PC-9 (cell line): ENCODE results near the gene RINL. TPM values are rescaled to one million over a fixed set of nuclear protein-coding genes. Genes with fewer than 3 reads are reported as not detected.
A peak's percentile ranks its signal among the peaks of the same experiment; 100 is the strongest.

Experiments
- BruUV-seq: library from RNA; stranded (reverse); fragments of 400-500 nt; replicated peaks from 2 replicates; lab custom pipeline; 2021; lab: Mats Ljungman, UMichigan
- CTCF ChIA-PET: fragments of 300-600 bp; sonication (Branson Sonifier 250); formaldehyde crosslinking; loops from one replicate; lab custom pipeline; 2022; ENCODE audit warnings: antibody characterized with exemption; lab: Charles Lee
- POLR2A ChIA-PET: fragments of 300-600 bp; sonication (Branson Sonifier 250); formaldehyde crosslinking; loops from one replicate; lab custom pipeline; 2022; ENCODE audit warnings: antibody characterized with exemption; ENCODE audit not compliant: unreplicated experiment; lab: Charles Lee
- DNase-seq, 2 experiments: peaks; one replicate each; pipeline versions ENCODE4 v3.0.0 to v3.0.0-alpha.2; 2015 to 2022; ENCODE audit warnings: mixed read lengths in 1 of 2
- H2AFZ ChIP-seq: fragments of 200-600 bp; sonication (generic); 2 replicates; pipeline ENCODE4 v1.8.1; 2017; ENCODE audit warnings: antibody characterized with exemption
- H3F3A ChIP-seq: fragments of 200-600 bp; sonication (generic); 2 replicates; pipeline ENCODE4 v1.8.1; 2017; ENCODE audit warnings: antibody characterized with exemption, mild to moderate bottlenecking, low read depth; ENCODE audit not compliant: insufficient read depth
- H3K27ac ChIP-seq: fragments of 200-600 bp; sonication (generic); 2 replicates; pipeline ENCODE4 v1.6.1; 2016; ENCODE audit warnings: mixed run types
- H3K27me3 ChIP-seq: fragments of 200-600 bp; sonication (generic); 2 replicates; pipeline ENCODE4 v1.6.1; 2016; ENCODE audit warnings: low read depth, mixed run types; ENCODE audit not compliant: insufficient read depth
- H3K36me3 ChIP-seq: fragments of 200-600 bp; sonication (generic); 2 replicates; pipeline ENCODE4 v1.6.1; 2016; ENCODE audit warnings: low read depth, mixed run types
- H3K4me1 ChIP-seq: fragments of 200-600 bp; sonication (generic); replicated peaks from 2 replicates; pipeline ENCODE4 v1.6.1; 2016; ENCODE audit warnings: mixed run types; ENCODE audit not compliant: insufficient read depth
- H3K4me2 ChIP-seq: fragments of 200-600 bp; sonication (generic); 2 replicates; pipeline ENCODE4 v1.6.1; 2017; ENCODE audit warnings: mixed run types
- H3K4me3 ChIP-seq: fragments of 200-600 bp; sonication (generic); 2 replicates; pipeline ENCODE4 v1.6.1; 2016; ENCODE audit warnings: mixed run types
- H3K79me2 ChIP-seq: fragments of 200-600 bp; sonication (generic); 2 replicates; pipeline ENCODE4 v1.6.1; 2017; ENCODE audit warnings: low read depth, mixed run types
- H3K9me2 ChIP-seq: fragments of 200-600 bp; sonication (generic); 2 replicates; pipeline ENCODE4 v1.8.1; 2017; ENCODE audit warnings: mild to moderate bottlenecking; ENCODE audit not compliant: insufficient read depth
- H3K9me3 ChIP-seq: fragments of 200-600 bp; sonication (generic); 2 replicates; pipeline ENCODE4 v1.8.1; 2016; ENCODE audit warnings: low read depth; ENCODE audit not compliant: insufficient read depth
- H4K20me1 ChIP-seq: fragments of 200-600 bp; sonication (generic); 2 replicates; pipeline ENCODE4 v1.8.1; 2017; ENCODE audit not compliant: insufficient read depth
- CTCF ChIP-seq: fragments of 200-600 bp; sonication (generic); conservative IDR thresholded peaks from 2 replicates; pipeline ENCODE4 v1.6.1; 2017; ENCODE audit warnings: mixed run types, antibody characterized with exemption, mild to moderate bottlenecking, moderate library complexity
- EZH2 ChIP-seq: fragments of 200-600 bp; sonication (generic); IDR thresholded peaks from 2 replicates; pipeline ENCODE4 v1.8.0; 2017; ENCODE audit warnings: antibody characterized with exemption, low read depth
- intact Hi-C: fragments of 100-400 bp; cut with micrococcal nuclease; formaldehyde crosslinking; loops from one replicate; pipeline ENCODE4 v1.10.0; 2022; ENCODE audit not compliant: unreplicated experiment
- total RNA-seq: library from RNA; stranded (reverse); gene quantifications from 2 replicates; pipeline ENCODE4 v1.2.3, GENCODE V29; 2021

RINL gene
- total RNA-seq, 1 experiment from 2014 or later = 10.3 TPM

DNA sequence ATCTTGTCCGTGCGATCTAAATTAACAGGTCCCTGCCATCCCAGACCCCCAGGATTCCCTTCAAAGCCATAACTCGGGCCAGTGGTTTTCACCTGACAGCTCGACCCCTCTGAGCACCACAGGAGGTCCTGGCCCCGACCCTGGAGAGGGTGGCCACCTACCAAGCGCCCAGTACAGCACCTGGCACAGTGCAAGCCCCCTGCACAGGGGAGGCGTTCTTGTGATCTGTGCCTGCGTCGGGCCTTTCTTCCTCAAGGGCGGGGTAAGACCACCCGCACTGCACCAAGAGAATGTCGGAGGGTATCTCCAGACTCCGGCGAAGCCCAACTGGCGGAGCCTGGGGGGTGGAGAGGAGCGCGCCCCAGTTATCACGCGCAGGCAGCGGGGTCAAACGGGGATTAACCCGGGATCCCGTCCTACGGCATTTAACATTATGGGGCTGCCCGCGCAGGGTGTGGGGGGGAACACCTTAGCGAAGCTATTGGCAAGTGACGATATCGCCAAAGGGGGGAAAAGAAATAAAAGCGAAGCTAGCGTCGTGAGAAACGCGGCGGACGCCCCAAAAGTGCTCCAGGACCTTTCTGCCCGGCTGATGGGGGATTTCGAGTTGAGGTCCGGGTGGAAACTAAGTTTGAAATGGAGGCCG is 27.0 kb downstream of the RINL start:
- H3K4me2 ChIP-seq = peak overlapping the region; percentile 99
- TF ChIP-seq EZH2 (no peak), CTCF (no peak)
- peaks cover 42% of the 10 kb centered on the region for H3K79me2 ChIP-seq
- H4K20me1 ChIP-seq = peaks cover 28% of the 10 kb centered on the region
- no peak for DNase-seq
- TSS peak; percentile 6 for BruUV-seq
- peaks cover 45% of the 10 kb centered on the region for H3F3A ChIP-seq
- POLR2A ChIA-PET = interaction anchor here (0.5 to 0.7 kb wide), 6 partner anchors 12 to 316 kb away, joined by 3 to 17 read pairs (median 4); no protein-coding TSS in a partner anchor
- intact Hi-C loops = loop anchor here (1.0 to 5.0 kb wide), 7 partner anchors 14 to 214 kb away; partner anchors contain the start of genes ECH1, MRPS12, NFKBIB and SARS2
- H3K36me3 ChIP-seq = peaks cover 11% of the 10 kb centered on the region
- CTCF ChIA-PET = interaction anchor here (1.0 kb wide), 1 partner anchor 80 kb away, joined by 3 read pairs; the partner anchor contains the start of genes MRPS12 and SARS2
- no peaks in the 10 kb centered on the region for H3K9me2 ChIP-seq
- peaks cover 35% of the 10 kb centered on the region for H3K4me1 ChIP-seq
- peak overlapping the region; percentile 84 for H3K27ac ChIP-seq
- H3K9me3 ChIP-seq = no peaks in the 10 kb centered on the region
- H3K27me3 ChIP-seq = no peaks in the 10 kb centered on the region
- H2AFZ ChIP-seq = peak overlapping the region; percentile 86
- peak overlapping the region; percentile 76 for H3K4me3 ChIP-seq

DNA sequence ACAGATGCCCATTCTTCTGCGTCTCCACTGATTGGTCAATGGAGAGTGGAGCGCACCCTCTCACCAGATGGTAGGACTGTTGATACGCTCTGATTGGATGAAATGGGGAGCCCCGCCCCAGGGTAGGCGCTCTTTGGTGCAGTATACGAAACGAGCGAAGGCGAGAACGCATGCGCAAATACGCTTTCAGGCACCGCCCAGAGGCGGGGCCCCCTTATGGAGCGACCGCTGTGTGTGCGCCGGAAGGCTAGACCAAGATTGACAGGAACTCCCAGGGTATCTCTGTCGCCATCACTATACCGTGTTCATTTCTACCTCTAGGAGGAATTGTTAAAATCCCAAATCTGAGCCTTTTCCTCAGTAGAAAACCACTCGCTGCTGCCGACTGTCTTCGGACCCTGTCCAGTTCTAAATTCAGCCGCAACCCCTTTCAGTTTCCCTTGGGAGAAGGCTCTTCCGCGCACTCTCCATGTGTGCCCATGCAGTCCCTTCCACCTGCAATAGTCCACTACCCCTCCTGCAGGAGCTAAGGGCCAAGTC is 27.6 kb downstream of the RINL start:
- Histone ChIP-seq H3K9me2 (no peaks in the 10 kb centered on the region), H3K4me1 (peaks cover 35% of the 10 kb centered on the region), H3K27me3 (no peaks in the 10 kb centered on the region), H3K79me2 (peaks cover 48% of the 10 kb centered on the region), H4K20me1 (peaks cover 34% of the 10 kb centered on the region), H3K36me3 (peaks cover 17% of the 10 kb centered on the region), H3K4me3 (peak overlapping the region; percentile 76), H3K4me2 (peak overlapping the region; percentile 99), H3K27ac (peak overlapping the region; percentile 84), H2AFZ (0 out of 2 replicates have a peak overlapping the region, but pooled peaks have one; percentile 66), H3F3A (peaks cover 51% of the 10 kb centered on the region), H3K9me3 (no peaks in the 10 kb centered on the region)
- TF ChIP-seq CTCF = no peak
- no peak for TF ChIP-seq EZH2
- ChIA-PET CTCF (interaction anchor here (1.0 kb wide), 1 partner anchor 80 kb away, joined by 3 read pairs; the partner anchor contains the start of genes MRPS12 and SARS2), POLR2A (interaction anchor here (0.5 kb wide), 1 partner anchor 81 kb away, joined by 5 read pairs; no protein-coding TSS in a partner anchor)
- DNase-seq = no peak
- BruUV-seq = TSS peak; percentile 77
- intact Hi-C loops = loop anchor here (1.0 to 5.0 kb wide), 7 partner anchors 14 to 213 kb away; partner anchors contain the start of genes ECH1, MRPS12, NFKBIB and SARS2

- BruUV-seq = no TSS peak
- POLR2A ChIA-PET = interaction anchor here (0.7 kb wide), 2 partner anchors 125 to 213 kb away, joined by 4 to 9 read pairs; no protein-coding TSS in a partner anchor
Measured at GRCh38 chr19:38849860-38850435, 28.1 kb downstream of the RINL start, which contains the start of gene HNRNPL. Gene HNRNPL, minus strand, starts transcription at chr19:38849986. Its CDS starts 20 bp downstream, at chr19:38849966.

More at GRCh38 chr19:38849860-38850435, 28.1 kb downstream of the RINL start, which contains the start of gene HNRNPL:
- Histone ChIP-seq H4K20me1 (peaks cover 40% of the 10 kb centered on the region), H3K4me2 (peak within 1 kb of the TSS; percentile 99), H3K79me2 (peaks cover 54% of the 10 kb centered on the region), H3K27me3 (no peaks in the 10 kb centered on the region), H3K4me1 (peaks cover 35% of the 10 kb centered on the region), H3F3A (peaks cover 57% of the 10 kb centered on the region), H3K9me2 (no peaks in the 10 kb centered on the region), H3K9me3 (no peaks in the 10 kb centered on the region), H3K4me3 (peak within 1 kb of the TSS; percentile 79), H2AFZ (0 out of 2 replicates have a peak within 1 kb of the TSS, but pooled peaks have one; percentile 66), H3K27ac (peak within 1 kb of the TSS; percentile 93), H3K36me3 (peaks cover 22% of the 10 kb centered on the region)
- intact Hi-C loops = loop anchor here (1.0 to 5.0 kb wide), 7 partner anchors 15 to 213 kb away; partner anchors contain the start of genes ECH1, MRPS12, NFKBIB and SARS2
- DNase-seq = peak; percentile 99
- CTCF ChIA-PET = interaction anchor here (0.7 to 0.9 kb wide), 3 partner anchors 38 to 216 kb away, joined by 3 to 7 read pairs (median 4); no protein-coding TSS in a partner anchor
- TF ChIP-seq EZH2 = no peak
- TF ChIP-seq CTCF = peak; percentile 63
